GM18520 (cell line): ENCODE measurements around the gene FGFR1OP2.

Experiments
- ATAC-seq: cut with Tn5 transposase; IDR thresholded peaks from one replicate; pipeline ENCODE4 v1.9.1; 2021; ENCODE audit not compliant: unreplicated experiment

FGFR1OP2 gene

DNA sequence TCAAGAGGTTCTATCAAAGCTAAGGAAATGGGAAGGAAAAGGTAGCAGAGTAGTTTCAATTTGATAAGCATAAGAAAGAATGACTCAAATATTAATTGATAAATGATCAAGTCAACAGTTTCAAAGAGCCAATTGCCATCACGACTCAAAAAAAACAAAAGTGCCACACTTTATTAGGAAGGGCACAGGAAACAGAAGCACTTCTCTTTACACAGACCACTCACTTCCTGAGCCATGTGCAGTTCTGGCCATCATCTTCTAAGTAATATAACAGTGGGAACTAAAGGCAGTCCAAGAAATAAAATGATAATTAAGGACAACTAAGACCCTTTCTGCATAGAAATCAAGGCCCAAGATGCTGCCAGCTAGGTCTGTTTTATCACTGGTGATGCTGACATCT lies 62.7 kb downstream of the FGFR1OP2 start:
- no peak for ATAC-seq

DNA sequence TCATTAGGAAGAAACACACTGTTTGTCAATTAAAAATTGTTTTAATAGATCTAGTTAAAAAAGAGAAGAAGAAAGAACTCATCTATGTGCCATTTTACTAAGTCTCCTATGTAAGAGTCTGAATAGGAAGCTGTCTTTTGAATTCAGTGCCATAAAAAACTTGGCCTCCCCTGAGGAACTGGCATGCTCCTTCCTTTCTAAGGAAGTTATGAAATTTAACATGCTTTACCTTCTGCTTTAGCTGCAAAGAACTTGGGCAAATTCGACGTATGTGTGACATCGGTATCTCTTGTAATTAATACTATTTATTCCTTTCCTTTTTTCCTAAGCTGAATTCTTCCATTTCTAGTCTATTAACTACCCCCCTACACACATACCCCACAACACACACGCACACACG lies 63.4 kb downstream of the FGFR1OP2 start:
- ATAC-seq: no peak

DNA sequence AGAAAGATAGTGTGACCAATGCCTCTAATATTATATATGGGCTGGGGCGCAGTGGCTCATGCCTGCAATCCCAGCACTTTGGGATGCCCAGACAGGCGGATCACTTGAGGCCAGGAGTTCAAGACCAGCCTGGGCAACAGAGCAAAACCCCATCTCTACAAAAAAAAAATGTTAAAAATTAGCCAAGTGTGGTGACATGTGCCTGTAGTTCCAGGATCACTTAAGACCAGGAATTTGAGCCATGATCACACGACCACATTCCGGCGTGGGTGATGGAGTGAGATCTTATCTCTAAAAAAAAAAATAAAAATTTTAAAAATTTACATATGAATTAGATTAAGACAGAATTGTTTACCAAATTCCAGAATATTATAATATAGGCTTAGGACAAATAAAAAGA lies 63.9 kb downstream of the FGFR1OP2 start:
- ATAC-seq: no peak

DNA sequence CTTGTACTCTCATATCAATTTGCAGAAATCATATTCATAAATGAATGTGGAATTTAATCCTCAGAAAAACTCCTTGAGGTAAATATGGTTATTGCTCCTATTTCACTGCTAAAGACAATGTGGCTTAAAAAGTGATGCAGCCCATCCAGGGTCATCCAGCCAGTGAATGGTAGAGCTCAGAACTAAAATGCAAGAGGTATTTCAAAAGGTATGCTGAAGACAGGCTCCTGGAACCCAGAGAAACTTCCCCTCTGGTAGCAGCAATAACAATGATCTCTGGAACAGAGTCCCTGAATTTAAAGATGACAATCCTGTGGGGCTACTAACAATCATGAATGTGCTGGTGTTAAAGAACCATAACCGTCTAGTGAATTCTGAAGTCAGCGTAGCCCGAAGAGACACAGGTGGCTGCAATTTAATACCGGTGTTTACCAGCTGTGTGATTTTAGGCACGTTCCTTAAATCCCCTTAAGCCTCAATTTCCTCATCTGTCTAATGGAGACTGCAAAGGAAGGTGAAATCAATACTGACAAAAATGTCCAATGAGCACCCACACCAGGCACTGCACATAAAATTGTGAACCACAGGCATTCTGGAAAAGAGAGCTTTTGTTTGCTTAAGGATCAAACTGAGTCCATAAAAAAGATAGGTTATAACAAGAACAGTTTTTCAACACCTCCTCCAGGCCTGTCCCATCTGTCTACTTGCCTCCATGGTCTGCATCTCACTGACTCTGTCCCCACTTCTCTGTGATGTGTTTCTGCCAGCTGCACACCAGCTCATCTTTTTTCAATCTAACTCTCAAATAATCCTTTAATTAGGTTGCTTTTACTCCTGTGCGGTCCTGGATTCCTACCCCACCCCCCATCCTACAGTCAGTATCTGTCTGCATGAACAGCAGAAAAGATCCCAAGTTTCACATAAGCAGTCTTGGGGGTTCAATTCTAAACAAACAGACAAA lies 65.4 kb downstream of the FGFR1OP2 start:
- no peak for ATAC-seq

DNA sequence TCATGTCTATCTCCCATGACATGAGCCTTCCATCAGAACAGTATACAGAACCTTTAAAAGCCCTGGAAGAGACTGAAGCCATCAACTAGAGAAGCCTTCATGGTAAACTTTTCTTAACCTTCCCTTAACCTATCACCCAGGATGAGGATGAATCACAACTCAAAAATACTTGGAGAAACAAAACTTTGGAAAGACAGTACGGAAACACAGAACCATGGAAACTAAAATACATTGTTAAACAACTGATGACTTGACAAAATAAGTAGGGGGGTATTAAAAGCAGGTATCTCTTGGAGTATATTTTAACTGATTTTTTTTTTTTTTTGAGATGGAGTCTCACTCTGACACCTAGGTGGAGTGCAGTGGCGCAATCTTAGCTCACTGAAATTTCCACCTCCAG lies 67.2 kb downstream of the FGFR1OP2 start:
- ATAC-seq: no peak

DNA sequence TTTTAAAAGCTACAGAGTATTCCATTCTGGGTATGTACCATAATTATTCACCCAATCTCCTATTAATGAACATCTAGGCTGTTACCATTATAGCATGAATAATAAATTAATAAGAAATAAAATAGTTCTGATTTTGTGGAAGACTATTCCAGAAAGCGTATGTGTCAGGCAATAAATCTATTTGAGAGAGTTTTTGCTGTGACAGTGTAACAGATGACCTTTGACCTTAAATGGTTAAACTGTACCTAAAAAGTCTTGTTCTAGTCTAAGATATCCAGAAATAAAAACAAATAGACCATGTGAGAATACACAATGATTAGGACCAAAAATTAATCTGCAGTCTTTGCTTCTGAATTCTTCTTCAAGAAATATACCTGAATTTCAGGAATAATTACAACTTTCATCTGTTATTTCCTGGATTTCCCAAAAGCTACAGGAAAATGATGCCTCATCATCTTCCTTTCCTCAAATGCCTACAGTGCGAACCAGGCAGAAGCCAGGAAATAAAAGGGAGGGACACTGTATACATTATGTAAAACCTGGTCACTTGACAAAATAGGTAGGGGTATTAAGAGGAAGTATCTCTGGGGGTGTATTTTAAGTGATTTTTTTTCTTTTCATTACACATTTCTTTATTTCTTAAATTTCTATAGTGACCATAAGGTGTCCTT lies 68.7 kb downstream of the FGFR1OP2 start:
- ATAC-seq: no peak

DNA sequence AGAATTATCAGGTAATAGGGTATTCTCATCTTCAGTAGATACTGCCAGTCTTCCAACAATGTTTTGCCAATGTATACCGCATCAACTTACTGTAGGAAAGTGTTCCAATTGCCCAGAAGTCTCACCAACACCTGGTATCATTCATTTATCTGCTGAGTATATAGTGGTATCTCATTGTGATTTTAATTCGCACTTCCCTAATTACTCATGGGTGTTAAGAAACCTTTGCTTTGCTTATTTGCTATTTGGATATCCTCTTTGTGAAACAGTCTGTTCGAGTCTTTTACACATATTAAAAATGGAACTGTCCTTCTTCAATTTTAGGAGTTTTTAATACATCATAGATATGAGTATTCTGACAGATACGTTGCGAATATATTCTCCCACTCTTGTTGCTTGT lies 69.8 kb downstream of the FGFR1OP2 start:
- ATAC-seq: no peak

DNA sequence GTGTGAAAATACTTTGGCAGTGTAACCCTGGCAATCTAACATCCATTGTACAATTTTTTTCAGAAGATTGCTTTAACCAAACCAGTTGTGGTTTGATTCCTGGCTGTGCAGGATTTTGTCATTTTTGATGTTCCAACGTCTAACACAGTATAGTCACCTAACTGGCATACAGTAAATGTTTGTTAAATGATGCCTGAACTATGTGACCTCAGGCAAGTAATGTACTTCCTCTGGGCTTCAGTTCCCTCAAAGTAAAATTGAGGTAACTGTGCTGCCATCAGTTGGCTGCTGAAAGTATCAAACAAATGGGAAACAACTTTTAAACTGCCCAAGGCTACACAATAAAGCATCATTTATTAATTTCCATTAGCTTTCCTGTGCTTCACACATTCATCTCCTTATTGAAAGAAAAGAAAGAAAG lies 71.6 kb downstream of the FGFR1OP2 start:
- ATAC-seq: no peak

DNA sequence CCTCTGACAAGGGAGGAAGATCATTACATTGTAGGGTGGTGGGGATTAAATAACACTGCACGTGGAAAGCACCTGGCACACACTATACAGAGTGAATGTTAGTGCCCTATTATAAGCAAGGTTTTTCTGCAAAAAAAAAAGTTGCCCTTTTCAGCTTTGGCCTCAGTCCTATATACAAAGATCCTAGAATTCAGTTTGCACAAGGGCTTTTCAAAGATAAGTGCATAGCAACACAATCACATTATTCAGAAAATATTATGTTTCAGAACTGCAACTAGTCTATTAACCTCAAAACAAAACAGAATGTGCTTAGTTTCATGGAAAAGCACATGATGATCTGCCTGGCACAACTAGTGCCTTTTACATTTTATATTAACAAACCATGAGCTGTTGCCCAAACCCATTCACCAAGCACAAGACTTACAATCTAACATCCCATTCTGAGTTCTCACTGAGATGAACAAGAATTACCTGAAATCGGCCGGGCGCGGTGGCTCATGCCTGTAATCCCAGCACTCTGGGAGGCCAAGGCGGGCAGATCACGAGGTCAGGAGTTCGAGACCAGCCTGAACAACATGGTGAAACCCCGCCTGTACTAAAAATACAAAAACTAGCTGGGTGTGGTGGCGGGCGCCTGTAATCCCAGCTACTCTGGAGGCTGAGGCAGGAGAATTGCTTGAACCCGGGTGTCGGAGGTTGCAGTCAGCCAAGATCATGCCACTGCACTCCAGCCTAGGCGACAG lies 74.1 kb downstream of the FGFR1OP2 start:
- ATAC-seq: no peak

DNA sequence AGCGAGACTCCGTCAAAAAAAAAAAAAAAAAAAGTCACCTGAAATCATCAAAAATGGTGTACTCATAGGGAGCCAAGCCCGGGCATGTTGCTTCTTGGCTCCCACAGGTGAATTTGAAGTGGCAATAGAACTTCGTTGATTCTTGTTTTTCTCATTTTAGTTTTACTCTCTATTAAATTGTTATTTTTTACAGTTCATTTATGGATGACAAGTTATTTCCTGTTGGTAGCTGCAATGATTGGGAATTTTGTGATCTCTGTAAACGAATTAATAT lies 74.6 kb downstream of the FGFR1OP2 start:
- ATAC-seq: no peak

DNA sequence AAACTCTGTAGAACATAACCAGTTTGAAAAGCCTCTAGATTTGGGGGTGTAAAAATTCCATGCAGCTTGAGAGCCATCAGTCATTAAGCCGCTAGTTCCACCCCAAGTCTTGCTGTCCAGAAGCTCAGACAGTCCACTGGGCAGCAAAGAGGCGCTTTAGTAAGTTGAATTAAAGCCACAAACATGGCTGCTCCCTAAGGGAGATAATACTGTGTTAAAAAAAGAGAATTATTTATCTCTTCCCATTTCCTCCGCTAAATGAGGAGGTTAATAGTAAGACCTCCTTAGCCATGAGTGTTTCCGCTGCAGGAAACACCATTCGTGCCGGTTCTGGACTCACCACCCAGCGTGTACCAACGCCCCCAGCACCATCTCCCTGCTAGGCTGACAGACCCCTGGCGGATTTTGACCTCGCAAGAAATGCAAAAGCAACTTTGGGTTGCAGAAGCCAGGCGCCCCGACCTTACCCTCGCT lies 75.4 kb downstream of the FGFR1OP2 start:
- peak; percentile 3 for ATAC-seq

DNA sequence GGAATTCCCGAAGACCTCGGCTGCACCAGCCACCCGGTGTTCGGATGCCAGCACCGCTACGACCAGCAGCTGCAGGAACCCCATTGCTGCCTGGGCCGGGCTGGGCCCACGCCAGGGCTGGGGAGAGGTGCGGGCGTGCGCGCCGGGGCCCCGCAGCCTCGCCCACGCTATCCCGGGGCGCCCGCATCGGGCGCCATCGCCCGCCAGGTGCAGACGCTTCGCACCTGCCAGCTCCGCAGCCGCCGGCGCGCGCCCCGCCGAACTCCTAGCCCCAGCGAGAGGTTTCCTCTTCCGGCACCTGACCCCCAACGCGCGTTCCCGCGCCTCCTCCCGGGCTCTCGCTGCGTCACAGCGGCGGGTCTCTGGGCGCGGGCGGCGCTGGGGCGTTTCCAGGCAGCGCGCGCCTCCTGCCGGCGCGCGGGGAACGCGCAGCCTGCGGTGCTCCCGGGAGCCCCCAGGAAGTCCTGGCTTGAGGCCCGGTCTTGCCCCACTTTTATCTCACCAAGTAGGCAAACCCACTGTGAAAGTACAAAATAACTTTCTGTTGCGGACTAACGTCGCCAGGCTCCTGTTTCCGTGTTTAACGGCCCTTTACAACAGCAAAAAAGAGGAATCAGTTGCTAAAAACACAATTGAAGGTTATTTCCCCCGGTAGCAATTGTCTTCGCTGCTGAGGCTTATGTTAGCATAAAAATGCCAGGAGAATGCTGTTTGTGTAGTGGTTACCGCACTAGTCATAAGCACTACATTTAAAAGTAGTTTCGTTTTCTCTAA lies 76.0 kb downstream of the FGFR1OP2 start, which contains the start of gene TM7SF3:
TM7SF3 (minus strand) TSS at position 300 of the 774 bp plus-strand sequence; CDS start at position 84, 216 bp downstream.
- peak; percentile 71 for ATAC-seq

DNA sequence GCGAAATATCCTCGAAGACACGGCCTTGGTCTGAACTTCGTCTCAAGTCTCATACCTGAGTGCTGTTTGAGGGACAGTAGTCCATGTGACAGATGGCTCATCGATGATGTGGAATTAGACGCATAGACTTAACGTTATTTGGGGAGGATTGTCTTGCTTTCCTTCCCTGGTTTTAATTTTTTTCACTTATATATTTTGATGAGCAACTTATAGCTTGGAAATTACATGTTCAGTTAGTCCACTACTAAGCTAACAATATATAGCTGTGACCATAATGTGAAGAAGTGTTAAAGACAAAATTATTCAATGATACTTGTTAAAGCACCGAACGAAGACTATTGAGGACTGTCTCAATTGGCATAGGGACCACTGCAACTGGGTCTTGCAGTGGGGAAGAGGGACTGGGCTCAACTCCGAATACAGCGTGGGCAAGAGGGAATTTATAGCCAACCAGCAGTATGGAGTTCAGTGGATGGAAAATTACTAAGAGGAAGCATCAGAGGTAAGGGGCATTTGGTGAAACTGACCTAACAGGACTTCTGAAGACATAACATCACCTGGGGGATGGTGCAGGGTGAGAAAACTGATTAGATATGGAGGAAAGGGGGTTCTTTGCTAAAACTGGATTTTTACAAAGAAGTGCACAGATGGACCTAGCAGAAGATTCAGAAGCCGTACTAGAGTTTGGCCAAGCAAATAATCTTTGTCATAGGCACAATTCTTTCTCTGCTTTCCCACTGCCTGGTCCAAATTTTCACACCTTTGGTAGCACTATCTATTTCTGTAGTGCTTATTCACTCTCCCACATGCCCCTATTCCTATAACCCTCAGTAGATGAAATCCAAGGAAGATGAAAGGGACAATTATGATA lies 76.8 kb downstream of the FGFR1OP2 start:
- no peak for ATAC-seq

DNA sequence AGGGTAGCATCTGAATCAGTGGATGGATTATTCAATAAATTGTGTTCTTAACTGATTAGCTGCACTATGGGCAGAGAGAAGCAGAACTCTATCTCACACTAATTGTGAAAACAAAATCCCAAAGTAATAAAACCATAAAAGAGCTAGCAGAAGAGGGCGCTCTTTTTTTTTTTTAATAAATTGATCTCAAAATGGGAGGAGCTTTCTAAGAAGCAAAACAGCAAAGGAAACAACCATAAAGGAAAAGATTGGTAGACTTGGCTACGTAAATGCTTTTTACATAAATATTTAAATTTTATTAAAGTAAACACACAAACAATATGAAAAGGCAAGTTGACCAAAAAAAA lies 77.4 kb downstream of the FGFR1OP2 start:
- no peak for ATAC-seq
